ENCODE measurements around the gene SLC35A4.
A peak's percentile ranks its signal among the peaks of the same experiment; 100 is the strongest.

SLC35A4 gene, protein sequence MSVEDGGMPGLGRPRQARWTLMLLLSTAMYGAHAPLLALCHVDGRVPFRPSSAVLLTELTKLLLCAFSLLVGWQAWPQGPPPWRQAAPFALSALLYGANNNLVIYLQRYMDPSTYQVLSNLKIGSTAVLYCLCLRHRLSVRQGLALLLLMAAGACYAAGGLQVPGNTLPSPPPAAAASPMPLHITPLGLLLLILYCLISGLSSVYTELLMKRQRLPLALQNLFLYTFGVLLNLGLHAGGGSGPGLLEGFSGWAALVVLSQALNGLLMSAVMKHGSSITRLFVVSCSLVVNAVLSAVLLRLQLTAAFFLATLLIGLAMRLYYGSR

DNA sequence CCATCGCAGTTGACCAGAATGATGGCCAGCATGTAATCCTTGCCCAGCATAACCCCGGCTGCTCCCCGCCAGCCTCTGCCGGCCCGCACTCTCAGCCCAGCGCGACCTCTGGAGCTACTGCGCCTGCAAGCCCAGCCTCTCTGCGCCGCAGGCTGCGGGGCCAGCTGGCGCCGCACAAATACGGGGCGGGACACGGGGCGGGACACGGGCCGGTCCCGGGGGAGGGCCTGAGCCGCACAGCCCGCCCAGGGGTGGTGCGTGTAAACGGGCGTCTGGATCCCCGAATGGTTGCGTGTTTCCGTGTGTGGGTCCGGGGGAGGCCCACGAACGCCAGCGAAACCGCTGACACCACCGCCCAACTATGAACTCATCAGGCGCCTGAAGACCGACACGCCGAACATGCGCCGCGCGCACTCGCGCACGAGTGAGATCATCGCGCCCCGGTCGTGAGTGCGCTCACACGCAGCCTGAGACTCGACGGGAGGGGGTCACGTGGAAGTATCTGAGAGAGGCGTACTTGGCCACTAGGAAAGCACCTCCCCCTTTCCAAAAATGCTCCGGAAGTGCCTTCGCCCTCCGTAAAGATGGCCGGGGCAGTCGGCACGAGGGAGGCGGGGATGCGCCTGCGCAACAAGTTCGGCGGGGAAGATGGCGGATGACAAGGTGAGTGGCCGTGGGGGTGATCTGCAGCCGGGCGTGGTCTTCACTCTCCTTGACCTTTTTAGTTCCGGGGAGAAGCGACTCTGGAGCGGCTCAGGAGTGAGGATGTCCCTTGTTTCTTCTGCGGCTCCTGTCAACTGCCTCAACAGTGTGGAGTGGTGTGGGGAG is at the start of gene SLC35A4, which contains the start of gene APBB3:
Gene SLC35A4, plus strand, starts transcription at position 633 of the 828 bp plus-strand sequence. CDS start 2,342 bp downstream, outside the sequence.
Gene APBB3, minus strand, starts transcription at position 403 of the 828 bp plus-strand sequence. Its CDS starts 353 bp downstream, at position 50.
- DNase-seq: peak; percentile 99

DNA sequence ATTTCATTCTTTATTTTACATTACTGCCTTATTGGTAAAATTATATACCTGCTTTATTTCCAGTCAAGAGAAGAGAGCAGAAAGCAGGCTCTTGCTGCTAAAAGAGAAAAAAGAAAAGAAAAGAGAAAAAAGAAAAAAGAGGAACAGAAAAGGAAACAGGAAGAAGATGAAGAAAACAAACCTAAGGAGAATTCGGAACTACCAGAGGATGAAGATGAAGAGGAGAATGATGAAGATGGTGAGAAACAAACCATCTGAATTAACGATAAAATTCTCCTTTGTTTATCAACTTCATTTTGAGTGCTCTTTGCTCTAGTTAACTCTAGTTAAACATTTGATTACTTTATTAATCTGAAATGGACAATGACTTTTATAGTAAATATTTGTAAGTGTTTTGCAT is 40.6 kb upstream of the SLC35A4 start:
- no peak for DNase-seq

DNA sequence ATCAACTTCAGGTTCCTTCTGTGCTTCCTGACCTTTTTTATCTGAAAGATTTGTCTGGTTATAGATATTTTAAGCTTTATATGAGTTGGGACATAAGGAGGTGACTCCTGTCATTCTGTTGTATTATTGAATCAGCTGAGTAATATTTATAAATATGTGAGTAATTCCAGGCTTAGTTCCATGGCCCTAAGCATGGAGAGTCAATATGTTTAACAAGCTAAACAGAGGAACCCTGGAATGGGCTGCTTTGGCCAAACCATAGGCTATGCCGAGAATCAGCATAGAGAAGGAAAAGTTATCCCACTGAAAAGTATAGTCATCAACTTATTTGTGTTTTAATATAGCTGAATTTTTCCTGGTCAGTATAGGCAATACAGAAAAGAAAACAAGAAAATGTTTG is 24.4 kb upstream of the SLC35A4 start:
- no peak for DNase-seq

DNA sequence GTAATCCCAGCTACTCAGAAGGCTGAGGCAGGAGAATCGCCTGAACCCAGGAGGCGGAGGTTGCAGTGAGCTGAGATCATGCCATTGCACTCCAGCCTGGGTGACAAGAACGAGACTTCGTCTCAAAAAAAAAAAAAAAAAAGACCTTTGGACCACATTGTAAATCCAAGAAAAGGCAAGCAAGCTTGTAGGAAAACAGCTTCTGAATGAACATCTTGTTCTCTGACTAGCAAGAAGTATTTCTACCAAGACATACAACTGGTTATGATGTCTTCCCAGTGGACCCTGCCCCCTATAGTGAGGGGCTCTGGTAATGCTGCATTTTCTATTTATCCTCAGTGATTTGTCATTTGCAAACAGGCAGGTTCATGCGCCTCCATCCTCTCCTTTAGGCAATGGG is 21.7 kb upstream of the SLC35A4 start:
- no peak for DNase-seq

DNA sequence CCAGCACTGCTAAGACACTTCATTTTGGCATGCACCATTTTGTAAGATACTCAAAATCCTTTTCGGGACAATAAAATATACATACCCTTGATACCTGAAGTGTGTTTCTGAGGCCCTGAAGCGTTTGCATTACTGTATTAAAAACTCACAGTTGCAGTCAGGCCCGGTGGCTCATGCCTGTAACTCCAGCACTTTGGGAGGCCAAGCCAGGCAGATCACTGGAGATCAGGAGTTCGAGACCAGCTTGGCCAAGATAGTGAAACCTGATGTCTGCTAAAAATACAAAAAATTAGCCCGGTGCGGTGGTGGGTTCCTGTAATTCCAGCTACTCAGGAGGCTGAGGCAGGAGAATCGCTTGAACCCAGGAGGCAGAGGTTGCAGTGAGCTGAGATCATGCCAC is 19.6 kb upstream of the SLC35A4 start:
- DNase-seq: no peak

DNA sequence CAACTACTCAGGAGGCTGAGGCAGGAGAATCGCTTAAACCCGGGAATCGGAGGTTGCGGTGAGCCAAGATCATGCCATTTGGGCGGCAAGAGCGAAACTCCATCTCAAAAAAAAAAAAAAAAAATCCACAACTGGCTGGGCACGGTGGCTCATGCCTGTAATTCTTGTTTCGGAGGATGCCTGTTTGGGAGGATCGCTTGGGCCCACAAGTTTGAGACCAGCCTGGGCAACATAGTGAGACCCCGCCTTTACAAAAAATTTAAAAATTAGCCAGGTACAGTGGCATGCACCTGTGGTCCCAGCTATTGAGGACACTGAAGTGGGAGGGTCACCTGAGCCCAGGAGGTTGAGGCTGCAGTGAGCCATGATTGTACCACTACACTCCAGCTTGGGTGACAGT is 19.0 kb upstream of the SLC35A4 start:
- DNase-seq: no peak

DNA sequence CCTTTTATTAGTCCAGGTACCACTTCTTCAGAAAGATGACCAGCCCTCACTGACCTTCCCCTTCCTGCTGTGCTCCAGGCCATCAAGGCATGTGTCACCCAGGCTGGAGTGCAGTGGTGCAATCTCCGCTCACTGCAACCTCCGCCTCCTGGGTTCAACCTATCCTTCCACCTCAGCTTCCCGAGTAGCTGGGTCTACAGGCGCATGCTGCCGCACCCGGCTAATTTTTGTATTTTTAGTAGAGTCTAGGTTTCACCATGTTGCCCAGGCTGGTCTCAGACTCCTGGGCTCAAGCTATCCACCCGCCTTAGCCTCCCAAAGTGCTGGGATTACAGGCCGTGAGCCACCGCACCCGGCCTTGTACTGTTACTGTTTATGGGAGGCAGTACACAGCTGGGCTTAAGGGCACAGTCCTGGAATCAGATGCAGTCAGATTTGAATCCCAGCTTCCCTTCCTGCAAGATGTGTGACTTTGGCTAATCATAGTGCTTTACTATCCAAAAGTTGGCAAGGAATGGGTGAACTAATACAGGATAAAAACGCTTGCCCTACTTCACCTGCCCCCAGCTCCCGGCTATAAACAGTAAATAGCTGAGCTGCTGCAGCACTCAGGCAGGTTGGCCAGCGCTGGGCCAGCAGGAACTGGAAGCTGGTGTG is 17.6 kb upstream of the SLC35A4 start:
- no peak for DNase-seq

DNA sequence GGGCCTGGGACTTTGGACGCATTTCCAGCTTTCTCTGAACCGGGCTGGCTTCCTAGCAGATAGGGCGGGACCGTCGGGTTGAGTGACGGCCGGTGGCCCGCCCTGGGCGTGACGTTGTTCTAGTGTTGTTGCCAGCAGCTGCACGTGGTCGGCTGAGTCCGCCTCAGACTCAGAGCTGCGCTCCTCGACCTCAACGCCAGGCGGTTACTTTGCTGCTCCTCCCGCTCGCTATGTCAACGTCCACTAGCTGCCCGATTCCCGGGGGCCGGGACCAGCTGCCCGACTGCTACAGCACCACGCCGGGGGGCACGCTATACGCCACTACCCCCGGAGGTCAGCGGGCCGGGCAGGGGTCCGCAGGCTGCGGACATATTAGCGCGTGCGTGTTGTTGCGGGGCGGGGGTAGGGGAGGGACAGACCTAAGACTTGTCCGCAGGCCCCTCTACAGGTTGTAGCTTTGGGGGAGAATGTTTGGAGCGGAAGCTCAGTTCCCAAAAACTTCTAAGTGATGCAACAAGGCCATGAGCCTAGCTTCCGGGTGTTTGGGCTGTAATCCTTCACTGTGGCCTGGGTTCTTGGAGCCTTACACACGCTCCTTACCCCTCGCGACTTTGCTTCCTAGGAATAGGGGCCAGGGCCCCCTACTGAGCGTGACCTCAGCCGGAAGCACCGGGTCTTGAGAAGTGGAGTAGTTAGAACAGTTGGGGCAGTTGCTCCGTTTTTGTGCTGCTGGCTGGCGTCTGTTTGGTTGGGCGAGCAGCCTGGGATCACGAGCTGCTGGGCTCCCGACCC is 16.9 kb upstream of the SLC35A4 start, which contains the start of gene EIF4EBP3:
Gene EIF4EBP3, plus strand, starts transcription at position 155 of the 792 bp plus-strand sequence. Its CDS starts 76 bp downstream, at position 231.
- DNase-seq: peak; percentile 96

DNA sequence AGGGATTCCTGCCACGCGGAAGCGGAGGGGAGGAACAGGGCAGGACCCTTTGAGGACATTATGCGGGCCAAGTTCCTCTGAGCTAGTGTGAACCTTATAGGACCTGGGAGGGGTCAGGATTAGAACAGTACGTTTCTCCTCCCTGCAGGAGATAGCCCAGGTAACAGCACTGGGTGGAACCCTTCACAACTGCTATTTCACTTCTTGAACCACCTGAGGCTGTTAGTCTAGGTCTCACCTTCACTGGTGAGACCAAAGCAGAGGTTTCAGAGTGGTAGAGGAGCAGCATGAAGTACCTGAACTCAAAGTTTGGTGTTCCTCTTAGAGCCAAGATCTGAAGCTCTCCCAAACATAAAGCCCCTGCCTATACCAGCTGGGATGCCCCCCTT is 16.3 kb upstream of the SLC35A4 start:
- peak; percentile 62 for DNase-seq

DNA sequence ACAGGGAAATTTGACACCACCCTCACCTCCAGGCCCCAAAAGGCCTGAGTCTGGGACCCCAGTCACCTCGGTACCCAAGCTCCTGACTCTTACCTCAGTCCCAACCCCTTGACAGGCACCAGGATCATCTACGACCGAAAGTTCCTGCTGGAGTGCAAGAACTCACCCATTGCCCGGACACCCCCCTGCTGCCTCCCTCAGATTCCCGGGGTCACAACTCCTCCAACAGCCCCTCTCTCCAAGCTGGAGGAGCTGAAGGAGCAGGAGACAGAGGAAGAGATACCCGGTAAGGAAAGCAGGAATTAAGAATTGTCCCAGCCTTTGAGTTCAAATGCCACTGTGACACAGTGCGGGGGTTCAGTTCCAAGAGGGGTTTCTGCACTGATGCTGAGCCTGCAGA is 15.8 kb upstream of the SLC35A4 start:
- DNase-seq: no peak

DNA sequence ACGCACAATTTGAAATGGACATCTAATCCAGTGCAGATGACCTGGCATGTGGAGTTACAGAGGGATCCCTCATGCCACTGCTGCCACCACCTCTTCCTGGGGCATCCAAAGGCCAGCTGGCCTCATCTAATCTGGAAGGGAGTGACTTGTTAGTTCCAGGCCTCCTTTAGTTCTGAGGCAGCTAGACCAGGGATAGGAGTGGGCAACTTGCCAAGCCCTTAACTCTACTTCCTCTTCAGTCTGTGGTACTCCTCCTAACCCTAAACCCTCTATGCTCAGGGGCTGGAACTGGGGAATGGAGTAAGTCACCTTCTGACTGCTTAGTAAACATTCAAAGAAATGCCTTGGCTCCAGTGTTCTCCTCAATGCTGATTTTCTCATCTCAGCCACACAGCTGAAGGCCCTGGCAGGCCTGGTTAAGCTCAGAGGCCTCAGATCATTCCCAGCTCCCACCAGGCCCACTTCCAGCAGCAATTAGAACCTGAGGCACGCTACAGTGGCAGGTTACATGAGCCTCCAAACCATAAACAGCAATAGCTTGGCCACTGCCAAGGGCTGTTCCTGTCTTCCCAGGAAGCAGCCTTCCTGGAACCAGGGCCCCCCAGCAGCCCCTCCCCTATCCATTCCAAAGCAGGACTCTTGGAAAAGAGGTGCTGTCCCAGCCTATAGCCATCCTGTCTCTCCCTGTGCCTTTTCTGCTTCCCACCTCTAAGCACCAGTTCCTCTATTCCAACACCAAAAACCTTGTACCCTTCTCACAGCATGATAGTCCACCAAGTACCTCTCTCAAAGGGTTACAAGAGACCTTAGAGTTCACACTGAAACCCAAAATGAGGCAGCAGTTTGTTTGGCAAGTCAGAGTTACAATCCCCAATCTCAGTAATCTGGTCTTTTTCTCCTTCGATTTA is 15.1 kb upstream of the SLC35A4 start:
- peak; percentile 85 for DNase-seq

DNA sequence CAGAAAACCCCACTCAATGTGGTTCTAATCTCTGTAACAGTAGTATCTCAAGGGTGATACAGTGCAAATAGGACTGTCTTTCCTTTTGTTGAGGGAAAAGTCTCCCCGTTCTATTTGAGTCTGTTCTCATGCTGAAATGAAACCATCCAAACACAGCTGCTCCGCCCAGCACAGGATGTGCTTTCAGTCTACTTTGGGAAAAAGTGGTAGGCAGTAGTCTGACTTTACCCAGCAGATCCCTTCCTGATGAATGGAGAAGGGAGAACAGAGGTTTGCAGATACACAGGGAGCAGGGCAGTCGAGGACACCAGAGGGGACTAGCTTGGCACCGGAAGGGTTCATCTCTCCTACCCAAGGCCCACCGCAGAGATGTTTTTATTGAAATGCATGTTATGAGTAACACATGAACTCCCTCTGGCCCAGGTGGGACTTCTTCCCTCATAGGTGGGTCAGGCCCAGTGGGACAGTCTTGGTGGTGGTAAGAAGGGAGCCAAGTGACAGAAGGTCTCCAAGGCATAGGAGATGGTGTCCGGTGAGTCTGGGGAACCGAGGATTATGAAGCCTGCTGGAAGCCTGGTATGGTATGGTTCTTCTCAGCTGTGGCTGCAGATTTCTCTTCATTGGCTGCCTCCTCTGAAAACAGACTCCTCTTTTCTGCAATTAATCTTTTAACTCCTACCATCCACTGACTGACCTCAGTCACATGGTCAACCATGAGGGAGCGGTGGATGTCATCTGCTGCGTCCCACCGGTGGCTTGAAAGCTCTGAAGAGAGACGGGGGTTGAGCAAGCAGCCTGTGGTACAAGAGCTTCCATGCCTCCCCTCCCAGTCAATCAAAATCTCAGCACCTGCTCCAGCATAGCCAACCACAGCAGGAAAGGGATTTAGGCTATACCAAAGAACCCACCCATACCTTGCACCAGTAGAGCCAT is 14.2 kb upstream of the SLC35A4 start:
- DNase-seq: no peak

DNA sequence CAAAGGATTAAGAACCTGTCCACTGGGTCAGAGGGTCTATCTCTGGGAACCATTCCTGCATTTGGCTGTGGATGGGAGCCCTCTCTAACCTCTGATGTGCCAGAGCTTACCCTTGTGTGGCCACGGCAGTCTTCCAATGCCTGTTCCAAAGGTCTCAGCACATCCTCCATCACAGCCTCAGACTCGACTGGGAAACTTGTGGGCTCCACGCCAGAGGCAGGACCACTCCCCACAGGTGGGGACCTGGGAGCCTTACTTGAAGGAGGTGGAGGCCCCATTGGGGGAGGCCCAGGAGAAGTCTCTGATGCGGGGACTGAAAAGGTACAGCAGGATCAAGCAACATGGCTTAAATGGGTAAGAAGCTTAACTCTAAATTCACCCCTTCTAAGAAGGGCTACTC is 12.8 kb upstream of the SLC35A4 start:
- DNase-seq: no peak

DNA sequence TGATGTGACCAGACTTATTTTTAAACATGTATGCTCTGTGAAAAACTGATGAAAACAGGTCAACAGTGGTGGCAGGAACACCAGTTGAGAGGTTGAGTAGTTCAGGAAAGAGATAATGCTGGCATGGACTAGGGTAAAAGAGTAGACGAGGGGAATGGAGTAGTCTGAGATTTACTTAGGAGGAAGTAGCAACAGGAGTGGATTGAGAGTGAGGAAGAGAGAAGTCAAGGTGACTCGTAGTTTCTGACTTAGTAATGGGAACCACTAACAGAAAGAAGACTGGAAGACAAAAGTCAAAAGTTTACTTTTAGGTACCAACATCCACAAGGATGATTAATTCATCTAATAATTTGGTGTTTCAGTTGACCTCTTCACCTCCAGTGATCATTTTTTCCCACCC is 11.0 kb upstream of the SLC35A4 start:
- peak; percentile 26 for DNase-seq

DNA sequence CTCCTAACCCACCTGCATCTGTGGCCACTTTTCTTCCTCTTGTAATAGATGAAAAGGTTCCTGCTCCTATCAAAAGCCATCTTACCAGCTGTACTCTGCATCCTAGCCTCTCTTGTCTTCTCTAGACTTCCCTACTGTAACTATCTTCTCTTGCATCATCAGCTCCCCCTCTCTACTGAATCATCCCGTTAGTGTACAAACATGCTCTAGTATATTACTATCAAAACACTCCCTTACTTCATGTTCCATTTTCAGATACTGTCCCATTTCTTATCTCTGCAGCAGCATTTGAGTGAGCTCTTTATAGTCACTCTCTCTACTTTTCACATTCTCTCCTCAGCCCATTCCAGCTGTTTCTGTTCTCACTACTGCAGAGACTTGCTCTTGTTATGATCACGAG is 10.2 kb upstream of the SLC35A4 start:
- DNase-seq: peak; percentile 65

DNA sequence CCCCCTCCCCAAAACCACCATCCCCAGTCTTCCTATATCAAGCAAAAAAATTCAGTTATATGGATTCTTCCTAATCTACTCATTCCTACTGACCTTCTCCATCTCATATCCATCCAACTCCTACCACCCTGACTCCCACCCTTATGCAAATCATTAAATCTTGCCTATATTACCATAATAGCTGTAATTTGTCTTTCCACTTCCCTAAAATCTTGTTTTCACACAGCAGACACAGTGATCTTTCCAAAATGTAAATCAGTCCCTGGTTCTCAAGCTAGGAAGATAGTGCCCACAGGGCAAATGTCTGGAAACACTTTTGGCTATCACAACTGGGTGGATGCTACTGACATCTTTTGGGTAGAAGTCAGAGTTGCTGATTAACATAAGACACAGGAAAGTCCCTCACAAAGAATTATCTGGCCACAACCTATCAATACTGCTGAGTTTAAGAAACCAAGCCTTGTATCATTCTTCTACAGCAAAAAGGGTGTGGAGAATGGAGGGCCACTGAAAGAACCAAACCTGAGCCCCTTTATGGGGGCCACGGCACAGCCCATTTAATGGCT is 8.8 kb upstream of the SLC35A4 start:
- no peak for DNase-seq

DNA sequence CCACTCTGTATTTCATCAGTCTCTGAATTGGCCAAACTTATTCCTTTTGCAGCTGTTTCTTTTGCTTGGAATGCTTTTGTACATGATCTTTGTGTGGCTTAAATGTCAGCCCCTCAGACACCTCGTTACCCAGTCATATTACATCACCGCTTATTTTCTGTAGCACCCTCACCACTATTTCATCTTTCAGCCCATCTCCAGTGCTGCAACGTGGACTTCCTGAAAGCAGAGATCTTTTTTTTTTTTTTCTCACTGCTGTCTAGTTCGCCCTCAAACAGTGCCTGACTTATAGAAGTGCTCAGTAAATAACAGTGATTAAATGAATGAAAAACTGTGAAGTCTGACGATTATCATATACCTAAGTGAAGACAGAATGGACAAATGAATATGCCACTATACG is 8.2 kb upstream of the SLC35A4 start:
- peak; percentile 51 for DNase-seq

DNA sequence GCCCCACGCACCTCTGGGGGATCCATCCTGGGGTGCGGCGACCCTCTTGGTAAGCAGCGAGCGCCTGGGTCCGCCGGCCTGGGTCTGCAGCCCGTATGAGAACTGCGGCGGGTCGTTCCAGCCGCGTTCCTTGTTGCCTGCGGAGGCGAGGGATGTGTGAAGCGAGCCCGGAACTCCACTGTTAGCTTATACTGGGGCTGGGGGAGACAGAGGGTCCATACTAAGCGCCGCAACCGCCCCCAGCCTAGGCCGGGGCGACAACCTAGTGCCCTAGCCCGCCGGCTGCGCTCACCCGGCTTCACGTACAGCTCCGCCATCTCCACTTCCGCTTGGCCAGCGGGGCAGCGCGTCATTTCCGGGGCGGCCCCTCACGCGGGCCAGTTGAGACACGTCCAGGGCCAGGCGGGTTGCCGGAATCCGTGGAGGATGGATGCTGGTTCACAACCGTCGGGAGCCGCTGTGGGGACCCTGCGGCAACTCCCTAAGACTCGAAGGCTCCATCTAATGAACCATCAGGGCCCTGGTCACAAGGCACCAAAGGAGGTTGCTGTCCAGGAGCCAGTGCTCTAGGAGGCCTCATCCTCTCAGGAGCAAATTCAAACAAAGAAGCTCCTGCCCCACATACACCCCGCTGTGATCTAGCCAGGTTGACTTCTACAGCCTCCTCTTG is 7.4 kb upstream of the SLC35A4 start, which contains the start of gene SRA1:
Gene SRA1, minus strand, starts transcription at position 338 of the 670 bp plus-strand sequence. Its CDS starts 21 bp downstream, at position 317.
- peak; percentile 95 for DNase-seq

DNA sequence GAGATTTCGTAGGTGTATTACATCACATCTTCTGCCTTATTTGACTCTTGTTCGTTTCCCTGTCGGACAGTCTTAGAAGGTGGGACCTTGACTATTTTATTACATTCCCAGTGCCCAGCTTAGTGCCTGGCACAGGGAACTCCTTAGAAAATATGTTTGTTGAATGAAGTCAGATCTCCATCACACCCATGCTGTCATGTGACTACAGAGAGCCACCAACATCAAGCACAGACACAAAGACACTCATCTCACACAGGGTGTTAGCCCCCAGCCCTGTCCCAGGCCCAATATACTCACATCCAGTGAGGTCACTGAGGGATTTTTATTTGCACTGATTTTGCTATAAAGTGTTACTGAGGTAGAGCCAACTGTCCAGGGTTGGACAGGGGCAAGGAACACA is 6.7 kb upstream of the SLC35A4 start:
- DNase-seq: no peak
